ENCODE results near the gene SLC26A1.

DNA sequence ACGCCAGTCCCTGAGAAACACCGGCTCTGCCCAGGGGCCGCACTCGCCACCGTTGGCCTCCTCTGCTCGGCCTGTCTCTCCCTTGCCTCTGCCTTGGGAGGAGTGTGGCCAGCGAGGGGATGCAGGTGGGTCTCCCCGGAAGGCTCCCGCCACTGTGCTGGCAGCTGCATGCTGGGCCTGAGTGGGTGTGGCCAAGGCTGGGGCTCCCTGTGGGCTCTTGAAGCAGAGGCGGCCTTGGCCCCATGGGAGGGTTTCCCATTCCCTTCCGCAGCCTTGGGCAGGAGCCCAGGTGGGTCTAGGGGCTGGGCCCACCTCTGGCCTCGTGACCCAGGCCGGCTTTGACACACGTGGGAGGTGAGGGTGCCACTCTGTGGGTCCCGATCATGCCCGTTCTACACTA, 37.4 kb upstream of the SLC26A1 start:
- TF ChIP-seq POLR2AphosphoS5 (IDR thresholded peaks at IDR 0.05; ENCODE audit: low read depth, low read length) (no peak), TAF1 (IDR thresholded peaks at IDR 0.05; ENCODE audit: borderline replicate concordance, low read depth, low read length) (no peak), POLR2A (IDR thresholded peaks at IDR 0.05; ENCODE audit: low read depth, low read length) (no peak)
